HT-29 (cell line): ENCODE results near the gene ZNF484. TPM values are rescaled to one million over a fixed set of nuclear protein-coding genes. Genes with fewer than 3 reads are reported as not detected.
"Not testable (repeated sequence)": the region's sequence is repeated elsewhere in the genome, so short reads cannot be mapped to it uniquely, and the experiment has no call there.

Experiments used
- DNase-seq: peaks from one replicate; pipeline ENCODE4 v3.0.0-alpha.2; 2015; ENCODE audit warnings: low spot score
- total RNA-seq: library from RNA; depleted of rRNA; stranded (reverse); fragments of >200 nt; shearing (Covaris generic); gene quantifications from 2 replicates; pipeline ENCODE4 v1.2.3, GENCODE V29; 2014

Gene ZNF484
- total RNA-seq, 1 experiment from 2014 or later: 1.2 TPM

- no peak for DNase-seq
These were observed 13.7 kb downstream of the ZNF484 start for GRCh38 chr9:92864152-92864551.

- no peak for DNase-seq
These were observed 17.0 kb downstream of the ZNF484 start for GRCh38 chr9:92860867-92861266.

GRCh38 chr9:92857236-92857635 is 20.6 kb downstream of the ZNF484 start:
- no peak for DNase-seq

GRCh38 chr9:92853716-92854115 is 24.1 kb downstream of the ZNF484 start:
- DNase-seq: no peak

GRCh38 chr9:92850898-92851297 is 26.9 kb downstream of the ZNF484 start:
- DNase-seq: peak; percentile 50

- DNase-seq: not testable (repeated sequence)
These were observed 29.1 kb downstream of the ZNF484 start for GRCh38 chr9:92848740-92849139.

- DNase-seq: no peak
These were observed 31.1 kb downstream of the ZNF484 start for GRCh38 chr9:92846662-92847145.

GRCh38 chr9:92838411-92838810 is 39.4 kb downstream of the ZNF484 start:
- not testable (repeated sequence) for DNase-seq

- DNase-seq: no peak
These were observed 40.6 kb downstream of the ZNF484 start for GRCh38 chr9:92837191-92837590.

GRCh38 chr9:92829420-92829819 is 48.4 kb downstream of the ZNF484 start:
- DNase-seq: no peak

GRCh38 chr9:92825065-92825464 is 52.8 kb downstream of the ZNF484 start:
- not testable (repeated sequence) for DNase-seq

GRCh38 chr9:92820964-92821363 is 56.9 kb downstream of the ZNF484 start:
- no peak for DNase-seq

- peak; percentile 58 for DNase-seq
These were observed 57.9 kb downstream of the ZNF484 start for GRCh38 chr9:92819898-92820297.

GRCh38 chr9:92809629-92810326 is 68.1 kb downstream of the ZNF484 start:
- not testable (repeated sequence) for DNase-seq

GRCh38 chr9:92808726-92809451 is 68.9 kb downstream of the ZNF484 start:
- peak; percentile 36 for DNase-seq

- DNase-seq: no peak
These were observed 69.8 kb downstream of the ZNF484 start for GRCh38 chr9:92807757-92808725.

GRCh38 chr9:92807031-92807756 is 70.6 kb downstream of the ZNF484 start:
- DNase-seq: no peak

GRCh38 chr9:92804727-92805126 is 73.1 kb downstream of the ZNF484 start:
- no peak for DNase-seq

- DNase-seq: peak; percentile 76
These were observed 79.5 kb downstream of the ZNF484 start for GRCh38 chr9:92798358-92798757.

- DNase-seq: not testable (repeated sequence)
These were observed 81.5 kb downstream of the ZNF484 start for GRCh38 chr9:92796337-92796804.
